Neutrophil (primary cell): ENCODE data around the gene MAPKAPK2.

Source experiments
- H3K27ac ChIP-seq: fragments of 200-600 bp; sonication (generic); 2 replicates; pipeline ENCODE4 v1.5.1; 2016; ENCODE audit warnings: mild to moderate bottlenecking, moderate library complexity
- H3K27me3 ChIP-seq: fragments of 200-600 bp; sonication (generic); 2 replicates; pipeline ENCODE4 v1.6.0; 2016; ENCODE audit warnings: mild to moderate bottlenecking
- H3K36me3 ChIP-seq: fragments of 200-600 bp; sonication (generic); 2 replicates; pipeline ENCODE4 v1.5.1; 2017
- H3K4me1 ChIP-seq, 2 experiments: fragments of 200-600 bp in 1 of 2; sonication (generic) in 1 of 2; 1 replicate in 1 of 2; 2 replicates in 1 of 2; pipeline versions ENCODE4 v1.5.1 to v1.6.1; 2013 to 2016; ENCODE audit warnings: low read depth in 1 of 2, low read length in 1 of 2, mild to moderate bottlenecking in 1 of 2, moderate library complexity in 1 of 2; ENCODE audit not compliant: control insufficient read depth in 1 of 2, insufficient read depth in 1 of 2
- H3K4me3 ChIP-seq, 2 experiments: fragments of 200-600 bp in 1 of 2; sonication (generic) in 1 of 2; 1 replicate in 1 of 2; 2 replicates in 1 of 2; pipeline ENCODE4 v1.5.1; 2013 to 2016; ENCODE audit warnings: low read depth in 1 of 2, low read length in 1 of 2, mild to moderate bottlenecking in 1 of 2, moderate library complexity in 1 of 2
- H3K9me3 ChIP-seq: fragments of 200-600 bp; sonication (generic); 2 replicates; pipeline ENCODE4 v1.5.1; 2016
- CTCF ChIP-seq: fragments of 200-600 bp; sonication (generic); IDR thresholded peaks from 2 replicates; pipeline ENCODE4 v1.5.1; 2016; ENCODE audit warnings: antibody characterized with exemption

The MAPKAPK2 gene

GRCh38 chr1:206643118-206643698, 41.5 kb upstream of the MAPKAPK2 start:
- Histone ChIP-seq H3K27ac (no peak overlapping the region), H3K36me3 (no peaks in the 10 kb centered on the region), H3K4me3 (no peak overlapping the region), H3K4me1 (peaks cover 3 to 4% of the 10 kb centered on the region in 2 experiments), H3K27me3 (no peaks in the 10 kb centered on the region), H3K9me3 (no peaks in the 10 kb centered on the region)
- TF ChIP-seq CTCF: no peak

DNA sequence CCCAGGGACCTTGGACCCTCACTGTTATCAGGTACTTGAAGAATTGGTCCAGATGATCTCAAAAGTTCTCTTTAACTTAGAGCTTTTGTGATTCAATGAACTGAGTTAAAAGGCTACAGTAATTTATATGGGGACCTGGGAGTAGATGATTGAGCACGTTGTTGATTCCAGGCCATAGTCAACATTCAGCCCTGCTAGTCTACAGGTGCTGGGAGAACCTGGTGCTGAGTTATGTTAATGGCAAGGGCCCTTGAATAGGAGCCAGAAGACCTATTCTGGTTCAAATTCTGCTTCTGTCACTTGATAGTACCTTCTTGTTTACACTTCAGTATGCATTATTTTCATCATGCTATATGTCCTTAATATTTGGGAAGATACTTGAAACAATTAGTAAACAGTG, 38.2 kb upstream of the MAPKAPK2 start:
- no peak overlapping the region for H3K4me3 ChIP-seq
- H3K4me1 ChIP-seq: peaks cover 3 to 4% of the 10 kb centered on the region in 2 experiments
- no peak for TF ChIP-seq CTCF
- H3K27me3 ChIP-seq: no peaks in the 10 kb centered on the region
- no peak overlapping the region for H3K27ac ChIP-seq
- H3K9me3 ChIP-seq: no peaks in the 10 kb centered on the region
- H3K36me3 ChIP-seq: no peaks in the 10 kb centered on the region

- H3K4me1 ChIP-seq: peaks cover 3 to 4% of the 10 kb centered on the region in 2 experiments
- no peaks in the 10 kb centered on the region for H3K9me3 ChIP-seq
- no peak overlapping the region for H3K27ac ChIP-seq
- no peak overlapping the region for H3K4me3 ChIP-seq
- no peaks in the 10 kb centered on the region for H3K36me3 ChIP-seq
- TF ChIP-seq CTCF: no peak
- H3K27me3 ChIP-seq: no peaks in the 10 kb centered on the region
Measured at GRCh38 chr1:206647224-206647623, 37.5 kb upstream of the MAPKAPK2 start.

- no peak overlapping the region for H3K27ac ChIP-seq
Measured at GRCh38 chr1:206649261-206649921, 35.3 kb upstream of the MAPKAPK2 start.

GRCh38 chr1:206651014-206651413, 33.7 kb upstream of the MAPKAPK2 start:
- TF ChIP-seq CTCF: no peak
- H3K36me3 ChIP-seq: no peaks in the 10 kb centered on the region
- H3K4me1 ChIP-seq: no peaks in the 10 kb centered on the region
- no peaks in the 10 kb centered on the region for H3K9me3 ChIP-seq
- H3K27me3 ChIP-seq: no peaks in the 10 kb centered on the region
- no peak overlapping the region for H3K27ac ChIP-seq
- H3K4me3 ChIP-seq: no peak overlapping the region

More at GRCh38 chr1:206649261-206649921, 35.3 kb upstream of the MAPKAPK2 start:
- no peaks in the 10 kb centered on the region for H3K4me1 ChIP-seq
- no peak overlapping the region for H3K4me3 ChIP-seq
- TF ChIP-seq CTCF: no peak
- H3K27me3 ChIP-seq: no peaks in the 10 kb centered on the region
- H3K9me3 ChIP-seq: no peaks in the 10 kb centered on the region
- no peaks in the 10 kb centered on the region for H3K36me3 ChIP-seq
